ENCODE results near the gene DHRSX.
"Not testable (repeated sequence)": the region's sequence is repeated elsewhere in the genome, so short reads cannot be mapped to it uniquely, and the experiment has no call there.

Gene DHRSX

DNA sequence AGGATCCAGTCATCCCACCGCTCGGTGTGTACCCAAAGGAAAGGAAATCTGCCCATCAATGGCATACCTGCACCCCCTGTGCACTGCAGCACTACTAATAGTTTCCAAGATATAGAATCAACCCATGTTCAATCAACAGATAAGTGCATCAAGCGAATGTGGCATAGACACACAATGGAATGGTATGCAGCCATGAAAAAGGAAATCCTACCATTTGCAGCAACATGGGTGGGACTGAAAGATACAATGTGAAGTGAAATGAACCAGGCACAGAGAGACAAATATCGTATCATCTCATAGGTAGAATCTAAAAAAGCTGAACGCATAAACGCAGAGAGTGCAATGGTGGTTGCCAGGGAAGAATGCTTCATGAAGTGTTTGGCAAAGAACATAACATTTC is 42.5 kb downstream of the DHRSX start:
- Histone ChIP-seq H3K27me3 (ENCODE audit: insufficient read depth, low read depth) (no peaks in the 10 kb centered on the region), H3K4me2 (no peak overlapping the region), H4K20me1 (ENCODE audit: insufficient read depth) (no peaks in the 10 kb centered on the region), H3K36me3 (ENCODE audit: insufficient read depth) (no peaks in the 10 kb centered on the region), H3K4me1 (ENCODE audit: low read depth, poor library complexity, severe bottlenecking) (no peaks in the 10 kb centered on the region), H3K9ac (no peak overlapping the region), H2AFZ (ENCODE audit: low read depth) (no peak overlapping the region), H3K27ac (no peak overlapping the region), H3K79me2 (ENCODE audit: insufficient read depth, low read depth) (no peaks in the 10 kb centered on the region), H3K4me3 (IDR thresholded peaks at IDR 0.05; ENCODE audit: insufficient read depth, low read depth, low read length) (no peak overlapping the region)
- TF ChIP-seq, protein P1, sequence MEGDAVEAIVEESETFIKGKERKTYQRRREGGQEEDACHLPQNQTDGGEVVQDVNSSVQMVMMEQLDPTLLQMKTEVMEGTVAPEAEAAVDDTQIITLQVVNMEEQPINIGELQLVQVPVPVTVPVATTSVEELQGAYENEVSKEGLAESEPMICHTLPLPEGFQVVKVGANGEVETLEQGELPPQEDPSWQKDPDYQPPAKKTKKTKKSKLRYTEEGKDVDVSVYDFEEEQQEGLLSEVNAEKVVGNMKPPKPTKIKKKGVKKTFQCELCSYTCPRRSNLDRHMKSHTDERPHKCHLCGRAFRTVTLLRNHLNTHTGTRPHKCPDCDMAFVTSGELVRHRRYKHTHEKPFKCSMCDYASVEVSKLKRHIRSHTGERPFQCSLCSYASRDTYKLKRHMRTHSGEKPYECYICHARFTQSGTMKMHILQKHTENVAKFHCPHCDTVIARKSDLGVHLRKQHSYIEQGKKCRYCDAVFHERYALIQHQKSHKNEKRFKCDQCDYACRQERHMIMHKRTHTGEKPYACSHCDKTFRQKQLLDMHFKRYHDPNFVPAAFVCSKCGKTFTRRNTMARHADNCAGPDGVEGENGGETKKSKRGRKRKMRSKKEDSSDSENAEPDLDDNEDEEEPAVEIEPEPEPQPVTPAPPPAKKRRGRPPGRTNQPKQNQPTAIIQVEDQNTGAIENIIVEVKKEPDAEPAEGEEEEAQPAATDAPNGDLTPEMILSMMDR (conservative IDR thresholded peaks at IDR 0.05; ENCODE audit: low read depth, low read length) = no peak

DNA sequence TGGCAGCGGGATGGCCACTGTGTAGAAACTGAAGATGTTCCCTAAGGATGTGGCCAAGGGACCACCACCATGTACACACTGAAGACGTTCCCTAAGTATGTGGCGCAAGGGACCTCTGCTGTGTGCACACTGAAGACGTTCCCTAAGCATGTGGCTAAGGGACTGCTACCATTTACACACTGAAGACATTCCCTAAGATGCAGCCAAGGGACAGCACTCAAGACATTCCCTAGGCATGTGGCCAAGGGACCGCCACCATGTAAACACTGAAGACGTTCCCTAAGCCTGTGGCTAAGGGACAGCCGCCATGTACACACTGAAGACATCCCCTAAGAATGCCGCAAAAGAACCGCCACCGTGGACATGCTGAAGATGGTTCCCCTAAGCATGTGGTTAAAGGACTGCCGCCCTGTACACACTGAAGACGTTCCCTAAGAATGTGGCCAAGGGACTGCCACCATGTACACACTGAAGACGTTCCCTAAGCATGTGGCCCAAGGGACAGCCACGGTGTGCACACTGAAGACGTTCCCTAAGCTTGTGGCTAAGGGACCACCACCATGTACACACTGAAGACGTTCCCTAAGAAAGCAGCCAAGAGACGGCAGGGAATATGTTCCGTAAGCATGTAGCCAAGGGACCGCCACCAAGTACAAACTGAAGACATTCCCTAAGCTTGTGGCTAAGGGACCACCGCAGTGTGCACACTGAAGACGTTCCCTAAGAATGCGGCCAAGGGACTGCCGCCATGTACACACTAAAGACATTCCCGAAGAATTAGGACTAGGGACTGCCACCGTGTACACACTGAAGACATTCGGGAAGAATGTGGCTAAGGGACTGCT is 43.3 kb downstream of the DHRSX start:
- no peaks in the 10 kb centered on the region for H3K79me2 ChIP-seq (ENCODE audit: insufficient read depth, low read depth)
- no peaks in the 10 kb centered on the region for H3K36me3 ChIP-seq (ENCODE audit: insufficient read depth)
- no peak overlapping the region for H3K9ac ChIP-seq
- no peaks in the 10 kb centered on the region for H3K27me3 ChIP-seq (ENCODE audit: insufficient read depth, low read depth)
- H3K4me3 ChIP-seq (IDR thresholded peaks at IDR 0.05; ENCODE audit: insufficient read depth, low read depth, low read length) = no peak overlapping the region
- H3K27ac ChIP-seq = no peak overlapping the region
- TF ChIP-seq, protein P1 (conservative IDR thresholded peaks at IDR 0.05; ENCODE audit: low read depth, low read length) = no peak
- no peaks in the 10 kb centered on the region for H3K4me1 ChIP-seq (ENCODE audit: low read depth, poor library complexity, severe bottlenecking)
- no peaks in the 10 kb centered on the region for H4K20me1 ChIP-seq (ENCODE audit: insufficient read depth)
- no peak overlapping the region for H3K4me2 ChIP-seq
- H2AFZ ChIP-seq (ENCODE audit: low read depth) = no peak overlapping the region

DNA sequence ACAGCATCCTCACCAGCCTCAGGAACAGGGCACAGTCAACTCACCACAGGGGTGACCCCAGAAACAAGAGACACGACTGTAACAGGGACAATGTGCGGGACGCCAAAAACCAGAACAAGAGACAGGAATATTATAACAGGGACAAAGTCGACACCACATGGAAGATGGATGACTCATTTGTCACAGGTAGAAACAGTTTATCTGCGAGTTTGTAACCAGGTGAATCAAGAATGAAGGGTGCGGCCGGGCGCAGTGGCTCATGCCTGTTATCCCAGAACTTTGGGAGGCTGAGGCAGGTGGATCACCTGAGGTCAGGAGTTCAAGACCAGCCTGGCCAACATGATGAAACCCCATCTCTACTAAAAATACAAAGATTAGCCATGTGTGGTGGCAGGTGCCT is 44.7 kb downstream of the DHRSX start:
- not testable (repeated sequence) for H3K4me3 ChIP-seq (IDR thresholded peaks at IDR 0.05; ENCODE audit: insufficient read depth, low read depth, low read length); H3K9ac ChIP-seq; H3K27ac ChIP-seq; H3K27me3 ChIP-seq (ENCODE audit: insufficient read depth, low read depth); H3K36me3 ChIP-seq (ENCODE audit: insufficient read depth); H3K4me1 ChIP-seq (ENCODE audit: low read depth, poor library complexity, severe bottlenecking); H3K4me2 ChIP-seq; H3K79me2 ChIP-seq (ENCODE audit: insufficient read depth, low read depth); H4K20me1 ChIP-seq (ENCODE audit: insufficient read depth); H2AFZ ChIP-seq (ENCODE audit: low read depth)

DNA sequence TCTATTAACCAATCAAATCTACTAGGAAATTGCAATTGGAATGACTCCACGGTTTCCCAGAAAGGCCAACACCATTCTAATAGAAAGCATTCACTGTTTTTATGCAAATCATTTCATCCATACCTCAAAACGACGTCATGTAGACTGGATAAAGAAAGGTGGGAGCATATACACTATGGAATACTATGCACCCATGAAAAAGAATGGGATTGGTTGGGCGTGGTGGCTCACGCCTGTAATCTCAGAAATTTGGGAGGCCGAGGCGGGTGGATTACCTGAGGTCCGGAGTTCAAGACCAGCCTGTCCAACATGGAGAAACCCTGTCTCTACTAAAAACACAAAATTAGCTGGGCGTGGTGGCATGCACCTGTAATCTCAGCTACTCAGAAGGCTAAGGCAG is 46.2 kb downstream of the DHRSX start:
- not testable (repeated sequence) for H3K27me3 ChIP-seq (ENCODE audit: insufficient read depth, low read depth); H4K20me1 ChIP-seq (ENCODE audit: insufficient read depth); H3K4me1 ChIP-seq (ENCODE audit: low read depth, poor library complexity, severe bottlenecking); H3K79me2 ChIP-seq (ENCODE audit: insufficient read depth, low read depth); H2AFZ ChIP-seq (ENCODE audit: low read depth); H3K9ac ChIP-seq; H3K4me3 ChIP-seq (IDR thresholded peaks at IDR 0.05; ENCODE audit: insufficient read depth, low read depth, low read length); H3K27ac ChIP-seq; H3K36me3 ChIP-seq (ENCODE audit: insufficient read depth); H3K4me2 ChIP-seq

DNA sequence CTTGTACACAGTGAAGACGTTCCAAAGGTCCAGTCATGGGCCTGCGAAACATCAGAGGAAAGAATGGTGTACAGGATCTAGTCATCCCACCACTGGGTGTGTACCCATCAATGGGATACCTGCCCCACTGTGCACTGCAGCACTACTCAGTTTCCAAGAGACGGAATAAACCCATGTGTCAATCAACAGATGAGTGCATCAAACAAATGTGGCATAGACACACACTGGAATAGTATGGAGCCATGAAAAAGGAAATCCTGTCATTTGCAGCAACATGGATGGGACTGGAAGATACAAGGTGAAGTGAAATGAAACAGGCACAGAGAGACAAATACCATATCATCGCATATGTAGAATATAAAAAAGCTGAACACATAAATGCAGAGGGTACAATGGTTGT is 48.0 kb downstream of the DHRSX start:
- no peak overlapping the region for H2AFZ ChIP-seq (ENCODE audit: low read depth)

More for the DNA sequence above, 48.0 kb downstream of the DHRSX start:
- no peak overlapping the region for H3K4me2 ChIP-seq
- H3K27me3 ChIP-seq (ENCODE audit: insufficient read depth, low read depth) = no peaks in the 10 kb centered on the region
- H3K36me3 ChIP-seq (ENCODE audit: insufficient read depth) = no peaks in the 10 kb centered on the region
- no peaks in the 10 kb centered on the region for H3K79me2 ChIP-seq (ENCODE audit: insufficient read depth, low read depth)
- no peaks in the 10 kb centered on the region for H3K4me1 ChIP-seq (ENCODE audit: low read depth, poor library complexity, severe bottlenecking)
- H3K9ac ChIP-seq = no peak overlapping the region
- H3K27ac ChIP-seq = no peak overlapping the region
- TF ChIP-seq, protein P1 (conservative IDR thresholded peaks at IDR 0.05; ENCODE audit: low read depth, low read length) = no peak
- H3K4me3 ChIP-seq (IDR thresholded peaks at IDR 0.05; ENCODE audit: insufficient read depth, low read depth, low read length) = no peak overlapping the region
- H4K20me1 ChIP-seq (ENCODE audit: insufficient read depth) = no peaks in the 10 kb centered on the region
